ENCODE data around the gene SLC9C2.

The SLC9C2 gene

DNA sequence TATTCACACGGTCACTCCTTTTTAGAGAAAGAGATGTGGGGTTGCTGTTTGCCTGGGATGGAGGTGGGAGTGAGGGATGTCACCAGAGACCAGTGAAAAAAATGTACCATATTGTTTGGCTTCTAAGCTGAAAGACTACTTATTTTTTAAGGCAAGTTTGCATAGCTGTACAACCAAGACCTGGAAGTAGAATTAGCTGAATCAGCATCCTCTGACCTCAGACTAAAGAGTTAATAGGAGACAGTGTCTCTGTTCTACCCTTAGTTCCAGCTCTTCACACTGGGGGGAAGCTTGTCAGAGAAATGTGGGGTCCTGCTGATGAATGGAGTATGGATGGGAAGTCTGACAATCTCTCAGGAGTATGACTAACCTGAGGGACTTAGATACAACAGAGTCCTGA is 41.6 kb downstream of the SLC9C2 start:
- no peak for ATAC-seq

DNA sequence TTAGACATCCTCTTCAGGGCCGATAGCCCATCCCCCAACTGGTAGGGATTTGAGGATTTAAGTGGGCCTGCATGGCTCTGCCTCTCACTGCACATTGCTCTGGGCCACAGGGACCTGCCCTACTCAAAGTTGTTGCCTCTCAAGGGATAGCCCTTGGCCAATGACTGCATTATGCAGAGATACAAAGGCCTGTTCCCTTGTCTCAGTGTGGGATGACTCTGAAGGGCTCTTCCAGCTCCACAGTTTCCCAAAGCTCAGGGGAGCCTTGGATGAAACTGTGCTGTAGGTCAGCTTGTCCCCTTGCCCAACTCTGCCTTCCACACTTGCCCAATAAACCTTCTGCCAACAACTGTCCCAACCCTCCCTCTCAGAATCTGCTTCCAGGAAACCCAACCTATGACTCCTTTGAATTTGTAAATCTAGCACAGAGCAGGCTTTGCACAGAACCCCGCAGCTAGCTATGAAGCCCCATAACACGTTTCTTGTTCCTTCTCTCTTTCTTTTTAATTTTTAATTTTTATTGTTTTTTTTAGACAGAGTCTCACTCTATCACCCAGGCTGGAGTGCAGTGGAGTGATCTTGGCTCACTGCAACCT is 42.5 kb downstream of the SLC9C2 start:
- no peak for TF ChIP-seq SNAI2 (CRISPR knock-in tag; IDR thresholded peaks at IDR 0.05)
- TF ChIP-seq TSHZ2 (CRISPR knock-in tag; IDR thresholded peaks at IDR 0.05) = no peak
- TF ChIP-seq ZNF70 (CRISPR knock-in tag; IDR thresholded peaks at IDR 0.05) = no peak
- TF ChIP-seq, protein P1, sequence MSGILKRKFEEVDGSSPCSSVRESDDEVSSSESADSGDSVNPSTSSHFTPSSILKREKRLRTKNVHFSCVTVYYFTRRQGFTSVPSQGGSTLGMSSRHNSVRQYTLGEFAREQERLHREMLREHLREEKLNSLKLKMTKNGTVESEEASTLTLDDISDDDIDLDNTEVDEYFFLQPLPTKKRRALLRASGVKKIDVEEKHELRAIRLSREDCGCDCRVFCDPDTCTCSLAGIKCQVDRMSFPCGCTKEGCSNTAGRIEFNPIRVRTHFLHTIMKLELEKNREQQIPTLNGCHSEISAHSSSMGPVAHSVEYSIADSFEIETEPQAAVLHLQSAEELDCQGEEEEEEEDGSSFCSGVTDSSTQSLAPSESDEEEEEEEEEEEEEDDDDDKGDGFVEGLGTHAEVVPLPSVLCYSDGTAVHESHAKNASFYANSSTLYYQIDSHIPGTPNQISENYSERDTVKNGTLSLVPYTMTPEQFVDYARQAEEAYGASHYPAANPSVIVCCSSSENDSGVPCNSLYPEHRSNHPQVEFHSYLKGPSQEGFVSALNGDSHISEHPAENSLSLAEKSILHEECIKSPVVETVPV (CRISPR knock-in tag; IDR thresholded peaks at IDR 0.05) = no peak
- TF ChIP-seq PATZ1 (CRISPR knock-in tag; IDR thresholded peaks at IDR 0.05; ENCODE audit: borderline replicate concordance) = no peak
- no peak for TF ChIP-seq BACH2 (CRISPR knock-in tag; IDR thresholded peaks at IDR 0.05; ENCODE audit: borderline replicate concordance)
- TF ChIP-seq RARB (CRISPR knock-in tag; IDR thresholded peaks at IDR 0.05) = no peak
- TF ChIP-seq ESRRG (CRISPR knock-in tag; IDR thresholded peaks at IDR 0.05) = no peak
- no peak for TF ChIP-seq TOX (CRISPR knock-in tag; IDR thresholded peaks at IDR 0.05; ENCODE audit: borderline replicate concordance)
- TF ChIP-seq ZFP30 (CRISPR knock-in tag; IDR thresholded peaks at IDR 0.05) = no peak
- TF ChIP-seq TCF4 (CRISPR knock-in tag; IDR thresholded peaks at IDR 0.05; ENCODE audit: borderline replicate concordance) = no peak
- TF ChIP-seq POU6F1 (CRISPR knock-in tag; IDR thresholded peaks at IDR 0.05; ENCODE audit: borderline replicate concordance, low read depth) = no peak
- TF ChIP-seq ZC3H10 (CRISPR knock-in tag; IDR thresholded peaks at IDR 0.05) = no peak
- no peak for TF ChIP-seq ISL1 (CRISPR knock-in tag; IDR thresholded peaks at IDR 0.05)
- no peak for TF ChIP-seq CSDC2 (CRISPR knock-in tag; IDR thresholded peaks at IDR 0.05)
- no peak for TF ChIP-seq ZNF565 (CRISPR knock-in tag; conservative IDR thresholded peaks at IDR 0.05; ENCODE audit: low read depth)
- no peak for TF ChIP-seq ZFP3 (CRISPR knock-in tag; IDR thresholded peaks at IDR 0.05)
- TF ChIP-seq PPARA (CRISPR knock-in tag; IDR thresholded peaks at IDR 0.05; ENCODE audit: borderline replicate concordance) = no peak
- ATAC-seq = no peak

More for the DNA sequence above, 41.6 kb downstream of the SLC9C2 start:
- TF ChIP-seq, protein P2, sequence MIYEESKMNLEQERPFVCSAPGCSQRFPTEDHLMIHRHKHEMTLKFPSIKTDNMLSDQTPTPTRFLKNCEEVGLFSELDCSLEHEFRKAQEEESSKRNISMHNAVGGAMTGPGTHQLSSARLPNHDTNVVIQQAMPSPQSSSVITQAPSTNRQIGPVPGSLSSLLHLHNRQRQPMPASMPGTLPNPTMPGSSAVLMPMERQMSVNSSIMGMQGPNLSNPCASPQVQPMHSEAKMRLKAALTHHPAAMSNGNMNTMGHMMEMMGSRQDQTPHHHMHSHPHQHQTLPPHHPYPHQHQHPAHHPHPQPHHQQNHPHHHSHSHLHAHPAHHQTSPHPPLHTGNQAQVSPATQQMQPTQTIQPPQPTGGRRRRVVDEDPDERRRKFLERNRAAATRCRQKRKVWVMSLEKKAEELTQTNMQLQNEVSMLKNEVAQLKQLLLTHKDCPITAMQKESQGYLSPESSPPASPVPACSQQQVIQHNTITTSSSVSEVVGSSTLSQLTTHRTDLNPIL (CRISPR knock-in tag; IDR thresholded peaks at IDR 0.05; ENCODE audit: low read depth) = no peak
- no peak for TF ChIP-seq RARB (CRISPR knock-in tag; IDR thresholded peaks at IDR 0.05)

DNA sequence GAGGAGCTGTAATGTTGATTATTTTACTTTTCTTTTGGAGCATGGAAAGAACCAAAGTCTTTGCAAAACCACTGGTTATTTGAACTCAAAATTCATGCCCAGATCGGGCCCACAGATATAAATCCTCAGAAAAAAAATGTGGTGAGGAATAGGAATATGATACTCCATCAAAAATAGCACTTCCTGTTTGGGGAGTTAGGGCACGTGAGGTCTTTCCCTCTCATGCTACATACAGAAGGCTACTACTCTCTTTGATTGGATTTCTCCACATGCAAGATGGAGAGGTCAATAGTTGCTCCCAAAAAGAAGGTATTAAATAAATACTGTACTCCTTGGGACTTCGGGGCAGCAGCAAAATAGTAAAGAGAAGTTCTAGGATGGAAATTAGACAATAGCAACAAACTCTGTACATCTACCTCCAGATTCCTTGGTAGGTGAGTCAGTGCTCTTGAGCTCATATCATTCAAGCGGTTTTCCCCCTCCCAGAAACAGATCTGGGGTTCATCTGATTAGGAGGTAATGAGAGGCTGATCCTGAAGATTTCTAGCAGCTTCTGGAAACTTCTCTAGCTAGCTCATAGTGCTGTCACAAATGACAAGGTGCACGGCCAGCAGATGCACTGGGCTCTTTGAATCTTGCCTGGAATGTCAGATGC is 47.1 kb downstream of the SLC9C2 start:
- TF ChIP-seq TSHZ2 (CRISPR knock-in tag; IDR thresholded peaks at IDR 0.05) = no peak
- no peak for TF ChIP-seq ZNF70 (CRISPR knock-in tag; IDR thresholded peaks at IDR 0.05)
- TF ChIP-seq ZC3H10 (CRISPR knock-in tag; IDR thresholded peaks at IDR 0.05) = no peak
- ATAC-seq = peak; percentile 65
